ENCODE measurements around the gene MYPOP. TPM values are rescaled to one million over a fixed set of nuclear protein-coding genes. Genes with fewer than 3 reads are reported as not detected.
A peak's percentile ranks its signal among the peaks of the same experiment; 100 is the strongest.

Gene MYPOP
- polyA plus RNA-seq, 3 donors: 0.08 to 5.9 (median 0.39) TPM

- H3K4me3 ChIP-seq (replicated peaks in 1 of 3; ENCODE audit: low read depth in 2 of 3, low read length in 3 of 3): no peak overlapping the region
Measured at GRCh38 chr19:45883586-45883880, 18.9 kb downstream of the MYPOP start.

More at GRCh38 chr19:45883586-45883880, 18.9 kb downstream of the MYPOP start:
- Mint-ChIP-seq H3K4me1 (peaks cover 19% of the 10 kb centered on the region), H3K9me3 (peaks cover 0 to 5% (median 0%) of the 10 kb centered on the region in 7 donors), H3K27me3 (ENCODE audit: low read depth in 3 of 3) (peaks cover 16 to 23% (median 17%) of the 10 kb centered on the region in 3 donors), H3K4me3 (peak overlapping the region in 1 of 2 donors; percentile 31), H3K27ac (peak overlapping the region in 2 of 7 donors; percentile 53 to 68), H3K36me3 (no peaks in the 10 kb centered on the region)
- WGBS (ENCODE audit: insufficient coverage): no CpG with 5 or more reads among the region's 5 CpGs
- Histone ChIP-seq H3K27me3 (ENCODE audit: control insufficient read depth in 2 of 2, insufficient read depth in 2 of 2, low read length in 2 of 2) (peaks cover 0 to 29% of the 10 kb centered on the region in 2 donors), H3K79me2 (ENCODE audit: insufficient read depth, low read length) (peaks cover 13% of the 10 kb centered on the region), H2AFZ (ENCODE audit: insufficient read depth, low read depth, low read length, poor library complexity, severe bottlenecking) (no peak overlapping the region), H3K27ac (ENCODE audit: low read depth in 1 of 2, low read length in 2 of 2) (no peak overlapping the region), H3K4me2 (replicated peaks; ENCODE audit: extremely low read depth, low read length, poor library complexity, severe bottlenecking) (no peak overlapping the region), H4K20me1 (ENCODE audit: insufficient read depth, low read length) (peaks cover 29% of the 10 kb centered on the region), H3K36me3 (replicated peaks in 1 of 2; ENCODE audit: control insufficient read depth in 1 of 2, insufficient read depth in 2 of 2, low read length in 2 of 2) (no peaks in the 10 kb centered on the region), H3K4me1 (ENCODE audit: control insufficient read depth in 1 of 2, insufficient read depth in 2 of 2, low read length in 2 of 2) (peaks cover 30 to 42% of the 10 kb centered on the region in 2 donors), H3K9ac (ENCODE audit: insufficient read depth, low read length, poor library complexity, severe bottlenecking) (no peak overlapping the region), H3K9me3 (replicated peaks in 1 of 2; ENCODE audit: control insufficient read depth in 1 of 2, insufficient read depth in 1 of 2, low read length in 2 of 2) (no peaks in the 10 kb centered on the region)
- DNase-seq: no peak
- TF ChIP-seq CTCF (IDR thresholded peaks at IDR 0.05): peak; percentile 77
- intact Hi-C loops (cut with micrococcal nuclease): loop anchor here (5.0 kb wide), 1 partner anchor 66 kb away; the partner anchor contains the start of gene RSPH6A (in 2 of the 2)

Data from CD14-positive monocyte (primary cell).